NK-92 (cell line): ENCODE results near the gene RNF220.
"Not testable (repeated sequence)": the region's sequence is repeated elsewhere in the genome, so short reads cannot be mapped to it uniquely, and the experiment has no call there.

Experiments
- DNase-seq: peaks from one replicate; lab custom pipeline; 2025; ENCODE audit not compliant: unreplicated experiment; lab: John Stamatoyannopoulos, UW

Gene RNF220

GRCh38 chr1:44545961-44546360, 140.9 kb downstream of the RNF220 start:
- DNase-seq = no peak

GRCh38 chr1:44546403-44547053, 141.5 kb downstream of the RNF220 start:
- DNase-seq = no peak

DNA sequence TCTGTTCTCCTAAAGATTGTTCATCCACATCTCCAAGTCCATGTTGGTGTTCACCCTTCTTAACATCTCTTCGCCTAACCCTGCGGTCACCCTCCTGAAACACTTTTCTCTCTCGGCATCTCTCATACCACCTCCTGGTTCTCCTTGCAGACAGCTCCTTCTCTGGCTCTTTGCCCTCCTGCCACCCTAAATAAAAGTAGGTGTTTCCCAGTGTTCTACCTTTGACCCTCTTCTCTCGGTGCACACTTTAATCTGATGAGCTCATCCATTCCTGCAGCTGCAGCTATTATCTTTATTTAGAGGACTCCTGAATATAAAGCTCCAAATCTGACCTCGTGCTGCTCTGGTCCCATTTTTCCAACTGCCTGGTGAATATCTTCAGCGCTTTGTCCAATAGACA, 142.3 kb downstream of the RNF220 start:
- DNase-seq = no peak

DNA sequence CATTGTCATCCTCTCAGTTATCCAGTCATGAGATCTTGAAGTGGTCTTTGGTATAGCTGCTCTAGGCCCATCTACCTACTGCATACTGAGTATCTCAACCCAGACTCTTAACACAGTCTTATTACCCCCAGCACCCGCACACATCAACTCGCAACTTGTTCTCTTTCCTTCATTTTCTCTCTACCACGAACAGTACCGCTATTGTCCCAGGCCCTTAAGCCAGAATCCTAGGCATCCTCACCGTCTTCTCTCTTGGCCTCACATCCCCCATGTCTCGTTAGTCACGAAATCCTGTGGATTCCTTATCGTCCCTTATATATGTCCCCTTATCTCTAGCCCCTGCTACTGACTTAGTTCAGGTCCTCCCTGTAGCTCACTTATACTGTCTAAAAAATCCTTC, 142.8 kb downstream of the RNF220 start:
- no peak for DNase-seq

DNA sequence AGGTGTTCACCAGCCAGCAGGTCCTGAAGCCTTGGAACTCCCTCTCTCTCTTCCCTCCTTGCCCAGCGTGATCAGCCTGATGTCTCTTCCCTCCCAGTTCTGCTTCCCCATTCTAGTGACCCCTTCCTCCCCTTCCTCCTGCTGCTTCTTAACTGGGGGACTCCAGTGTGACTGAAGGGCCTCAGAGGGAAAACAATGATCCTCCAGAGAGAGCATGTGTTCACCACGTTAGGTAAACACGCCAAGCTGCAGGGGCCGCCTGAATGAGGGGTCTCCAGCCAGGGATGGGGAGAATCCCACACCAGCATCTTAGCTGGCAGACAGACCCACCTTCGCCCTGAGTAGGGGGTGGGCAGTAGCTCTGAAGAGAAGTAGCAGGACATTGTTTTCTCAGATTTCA, 144.5 kb downstream of the RNF220 start:
- DNase-seq = no peak

DNA sequence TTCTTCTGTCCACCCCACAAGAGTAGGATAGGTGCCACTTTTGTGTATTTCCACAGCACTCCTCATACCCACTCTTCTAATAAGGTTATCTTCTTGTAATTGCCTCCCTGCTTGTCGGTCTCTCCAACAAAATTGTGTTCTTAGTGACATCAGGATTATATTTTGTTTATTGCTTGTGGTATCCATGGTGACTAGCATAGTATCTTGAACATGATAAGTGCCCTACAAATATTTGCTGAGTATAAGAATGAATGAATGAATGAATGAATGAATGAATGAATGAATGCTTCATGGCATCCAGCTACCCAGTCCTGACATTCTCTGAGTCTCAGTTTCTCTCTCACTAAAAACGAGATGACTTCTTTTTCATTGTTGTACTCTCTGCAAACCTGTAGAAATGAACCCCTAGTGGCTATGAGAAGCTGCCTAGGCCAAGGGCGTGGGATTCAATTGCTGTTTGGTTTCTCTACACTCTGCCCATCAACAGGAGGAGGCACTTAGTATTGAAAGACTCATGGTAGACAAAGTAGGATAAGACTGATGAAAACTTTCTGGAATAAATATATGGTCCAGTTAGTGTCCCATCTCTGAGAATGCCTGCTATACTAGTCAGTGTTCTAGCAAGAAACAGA, 148.2 kb downstream of the RNF220 start:
- DNase-seq = no peak

DNA sequence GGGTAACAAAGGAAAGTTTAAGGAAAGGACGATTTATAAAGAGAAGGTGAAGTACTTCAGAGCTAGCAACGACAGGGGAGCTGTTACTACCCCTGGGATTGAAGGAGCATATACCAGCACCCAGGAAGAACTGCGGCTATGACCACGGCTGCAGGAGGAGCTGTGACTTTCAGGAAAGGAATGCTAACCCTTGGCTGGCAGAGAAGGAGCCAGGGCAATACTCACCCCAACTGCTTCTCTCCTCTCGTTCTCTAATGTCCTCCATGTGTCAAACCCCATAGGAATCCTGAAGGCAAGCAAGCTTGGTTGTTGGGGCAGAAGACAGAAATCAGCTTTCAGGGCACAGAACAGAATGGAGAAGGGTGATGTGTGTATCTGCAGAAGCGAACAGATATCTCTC, 148.7 kb downstream of the RNF220 start:
- DNase-seq = no peak

GRCh38 chr1:44554706-44555105, 149.7 kb downstream of the RNF220 start:
- DNase-seq = no peak

DNA sequence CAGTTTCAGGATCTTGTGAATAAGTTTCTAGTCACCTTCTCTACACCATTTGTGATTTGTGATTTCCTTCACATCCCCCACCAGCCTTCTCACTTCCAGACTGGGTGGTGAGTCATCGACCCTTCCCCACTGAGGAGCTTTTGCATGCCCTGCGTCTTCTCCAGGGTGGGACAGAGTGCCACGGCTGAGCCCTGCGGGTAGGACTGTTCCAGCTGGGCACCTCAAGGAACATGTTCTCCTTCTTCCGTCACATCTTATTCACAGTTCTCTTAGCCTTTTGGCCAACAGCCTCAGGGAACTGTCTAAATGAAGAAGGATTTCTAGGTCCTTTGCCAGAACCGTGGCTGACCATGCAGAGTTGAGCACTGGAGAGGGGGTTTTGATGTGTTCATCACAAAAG, 152.7 kb downstream of the RNF220 start:
- no peak for DNase-seq

DNA sequence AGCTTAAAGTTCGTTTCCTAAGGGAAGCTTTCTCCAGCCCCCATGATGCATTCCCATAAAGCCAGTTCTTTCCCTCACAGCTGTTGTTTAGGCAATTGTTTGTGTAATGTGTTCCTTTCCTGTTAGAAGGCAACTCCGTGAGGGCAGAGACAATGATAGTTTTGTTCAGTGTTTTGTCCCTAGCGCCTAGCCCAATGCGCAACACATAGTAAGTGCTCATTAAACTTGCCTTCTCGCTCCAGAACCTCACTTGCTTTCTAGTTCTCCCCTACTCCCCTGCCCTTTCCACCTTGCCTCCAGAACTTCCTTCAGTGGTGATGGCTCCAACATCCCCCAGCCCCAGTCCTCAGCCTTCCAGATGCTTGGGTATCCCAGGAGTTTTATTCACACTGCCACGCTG, 153.8 kb downstream of the RNF220 start:
- DNase-seq = no peak

DNA sequence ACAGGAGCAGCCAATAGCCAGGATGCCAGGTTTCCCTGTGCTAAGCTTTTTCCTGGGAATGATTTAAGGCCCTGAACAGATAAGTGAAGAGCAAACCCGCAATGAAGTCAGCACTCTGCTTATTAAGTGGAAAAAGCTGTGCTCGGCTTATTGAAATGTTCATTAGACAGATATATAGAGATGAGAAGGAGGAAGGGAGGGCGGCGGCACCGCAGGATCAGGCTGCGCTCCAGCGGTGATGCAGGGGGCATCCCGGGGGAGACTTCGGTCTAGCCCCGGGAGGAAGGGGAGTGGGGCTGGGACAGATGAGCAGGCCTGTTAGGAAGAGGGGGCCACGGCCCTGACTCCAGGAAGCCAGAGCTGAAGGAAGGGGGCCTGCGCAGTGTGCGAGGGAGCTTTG, 154.3 kb downstream of the RNF220 start:
- DNase-seq = no peak

DNA sequence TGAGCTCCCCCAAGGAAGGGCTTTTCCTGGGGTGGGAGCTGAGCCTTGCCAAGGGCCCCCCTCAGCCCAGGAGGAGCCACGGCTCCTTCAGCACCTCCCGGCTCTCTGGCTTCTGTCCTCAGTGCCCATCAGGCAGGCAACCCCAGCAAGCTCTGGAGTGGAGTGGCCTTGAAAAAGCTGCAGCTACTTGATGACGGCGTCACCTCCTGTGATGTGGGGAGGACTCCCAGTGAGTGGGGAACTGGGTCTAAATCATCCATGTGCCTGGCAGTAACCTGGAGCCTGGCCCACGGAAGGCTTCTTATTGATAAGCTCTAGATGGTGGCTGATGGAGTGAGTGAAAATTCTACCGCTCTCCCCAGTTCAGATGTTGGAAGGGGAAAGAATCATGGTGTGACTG, 154.9 kb downstream of the RNF220 start:
- DNase-seq = no peak

DNA sequence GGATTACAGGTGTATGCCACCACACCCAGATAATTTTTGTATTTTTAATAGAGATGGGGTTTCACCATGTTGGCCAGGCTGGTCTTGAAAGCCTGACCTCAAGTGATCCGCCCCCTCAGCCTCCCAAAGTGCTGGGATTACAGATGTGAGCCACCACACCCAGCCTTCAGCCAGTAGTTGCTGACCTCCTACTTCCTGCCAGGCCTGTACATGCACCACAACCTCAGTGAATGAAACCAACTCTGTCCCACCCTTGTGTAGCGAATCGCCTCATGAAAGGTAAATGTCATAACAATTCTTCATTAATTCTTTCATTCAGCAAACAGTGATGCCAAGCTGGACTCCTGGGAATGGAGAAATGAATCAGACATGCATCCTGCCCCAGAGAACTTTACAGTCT, 155.6 kb downstream of the RNF220 start:
- DNase-seq = not testable (repeated sequence)

GRCh38 chr1:44565259-44565750, 160.2 kb downstream of the RNF220 start:
- DNase-seq = no peak

DNA sequence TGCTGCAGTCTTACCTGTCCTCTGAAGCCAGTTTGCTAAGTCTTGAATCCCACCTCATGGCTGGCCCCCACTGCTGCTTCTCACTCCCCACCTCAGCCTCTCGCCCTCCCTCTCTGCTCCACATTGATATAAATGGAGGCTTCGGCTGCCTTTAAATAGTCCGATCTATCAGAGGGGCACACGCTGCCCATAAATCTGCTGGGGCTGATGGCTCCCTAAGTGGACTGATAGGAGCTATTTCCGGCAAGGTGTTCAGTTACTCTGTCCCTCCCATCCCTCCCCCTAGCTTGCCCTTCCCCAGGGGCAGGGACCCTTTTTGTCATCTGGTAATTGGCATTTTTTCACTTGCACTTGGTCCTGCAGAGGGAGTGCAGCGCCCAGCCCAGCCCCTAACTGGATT, 160.8 kb downstream of the RNF220 start:
- no peak for DNase-seq

- DNase-seq = no peak
Measured at GRCh38 chr1:44566281-44567046, 161.4 kb downstream of the RNF220 start.

- DNase-seq = no peak
Measured at GRCh38 chr1:44568128-44568900, 163.3 kb downstream of the RNF220 start.

DNA sequence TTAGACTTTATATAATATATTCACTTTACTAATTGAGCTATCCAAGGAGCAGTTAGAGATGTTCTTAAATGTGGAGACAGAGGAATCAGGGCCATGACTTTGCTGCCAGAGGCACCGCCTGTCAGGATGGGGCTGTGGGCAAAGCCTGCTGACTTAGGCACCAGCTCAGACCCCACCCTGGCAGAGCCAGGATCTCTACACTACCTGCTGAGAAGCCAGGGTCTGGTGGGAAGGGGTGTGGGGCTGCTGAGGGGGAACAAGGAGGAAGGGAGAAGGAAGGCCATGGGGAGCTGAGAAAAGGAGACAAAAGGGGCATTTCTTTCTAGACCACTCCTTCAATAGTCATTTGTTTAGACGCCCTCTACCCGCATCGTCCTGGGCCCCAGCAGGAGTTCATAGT, 164.4 kb downstream of the RNF220 start:
- no peak for DNase-seq

DNA sequence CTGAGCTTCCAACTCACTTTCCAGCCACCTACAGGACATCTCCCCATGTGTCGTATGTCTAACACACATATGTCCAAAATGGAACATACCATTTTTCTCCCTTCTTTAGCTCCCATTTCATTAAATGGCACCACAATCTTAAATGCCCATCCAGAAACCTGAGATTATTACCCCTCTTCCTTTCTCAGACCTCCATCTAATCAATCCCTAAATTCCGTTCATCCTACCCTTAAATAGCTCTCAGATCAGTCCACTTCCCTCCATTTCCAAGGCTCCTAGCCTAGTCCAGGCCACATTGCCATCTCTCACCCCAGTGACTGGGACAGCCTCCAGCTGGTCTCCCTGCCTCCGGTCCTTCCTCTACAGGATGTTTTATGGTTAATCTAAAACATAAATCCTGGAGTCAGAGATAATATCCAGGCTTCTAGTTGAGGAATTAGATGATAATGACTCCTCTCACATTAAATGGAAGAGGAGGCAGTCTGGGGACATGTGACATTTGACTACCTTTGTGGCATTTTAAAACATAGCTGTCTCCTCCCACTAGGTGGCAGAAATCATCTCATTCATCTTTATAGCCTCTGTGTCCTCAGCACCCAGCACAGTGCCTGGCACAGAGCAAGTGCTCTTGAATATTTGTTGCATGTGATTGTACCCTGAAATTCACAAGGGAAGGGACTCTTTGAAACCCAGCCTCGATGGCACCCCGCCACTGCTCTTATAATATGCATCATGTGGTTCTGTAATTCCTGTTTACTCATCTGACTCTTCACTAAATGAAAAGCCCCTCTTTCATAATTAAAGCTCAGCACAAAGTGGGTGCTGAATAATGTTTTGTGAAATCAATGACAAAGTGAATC, 166.9 kb downstream of the RNF220 start:
- DNase-seq = no peak

GRCh38 chr1:44572572-44572879, 167.5 kb downstream of the RNF220 start:
- no peak for DNase-seq

- DNase-seq = no peak
Measured at GRCh38 chr1:44575396-44575795, 170.3 kb downstream of the RNF220 start.
